HepG2 (cell line): ENCODE data around the gene SYNC. TPM values are rescaled to one million over a fixed set of nuclear protein-coding genes. Genes with fewer than 3 reads are reported as not detected.

Source experiments
- BHLHE40 ChIP-seq: IDR thresholded peaks from 2 replicates; pipeline ENCODE4 v1.6.1; 2011; ENCODE audit warnings: low read length, improper control_type of control experiment
- HDAC1 ChIP-seq: sonication (generic); formaldehyde crosslinking; IDR thresholded peaks from 2 replicates; pipeline ENCODE4 v1.5.1; 2020; ENCODE audit warnings: mild to moderate bottlenecking, missing genetic modification reagents
- MXI1 ChIP-seq: IDR thresholded peaks from 3 replicates; pipeline ENCODE4 v1.6.1; 2012; ENCODE audit warnings: low read depth, low read length, inconsistent platforms, borderline replicate concordance
- PRDM4 ChIP-seq: sonication (generic); formaldehyde crosslinking; IDR thresholded peaks from 2 replicates; pipeline ENCODE4 v1.9.0; 2021; ENCODE audit warnings: missing genetic modification reagents, borderline replicate concordance
- RARA ChIP-seq: IDR thresholded peaks from 2 replicates; pipeline ENCODE4 v1.6.1; 2016; ENCODE audit warnings: missing genetic modification reagents, missing compliant biosample characterization
- RFX3 ChIP-seq: IDR thresholded peaks from 2 replicates; pipeline ENCODE4 v1.6.1; 2016; ENCODE audit warnings: missing biosample characterization, missing genetic modification reagents
- RXRB ChIP-seq: IDR thresholded peaks from 2 replicates; pipeline ENCODE4 v1.6.1; 2016; ENCODE audit warnings: borderline replicate concordance, missing genetic modification reagents, missing compliant biosample characterization
- SOX13 ChIP-seq, 3 experiments: fragments of 450-650 bp in 1 of 3; sonication (generic) in 1 of 3; formaldehyde crosslinking in 1 of 3; IDR thresholded peaks in 2 of 3; conservative IDR thresholded peaks in 1 of 3; 2 replicates each; pipeline versions ENCODE4 v1.5.0 to v1.6.1; 2016 to 2020; ENCODE audit warnings: antibody characterized with exemption in 1 of 3, mild to moderate bottlenecking in 1 of 3, missing compliant biosample characterization in 1 of 3, missing genetic modification reagents in 1 of 3, moderate library complexity in 1 of 3
- TEAD3 ChIP-seq: optimal IDR thresholded peaks from 2 replicates; pipeline ENCODE3; 2016; ENCODE audit warnings: borderline replicate concordance
- ZGPAT ChIP-seq: IDR thresholded peaks from 2 replicates; pipeline ENCODE4 v1.6.1; 2016; ENCODE audit warnings: mild to moderate bottlenecking
- ZNF292 ChIP-seq: sonication (generic); formaldehyde crosslinking; IDR thresholded peaks from 2 replicates; pipeline ENCODE4 v1.8.1; 2022; ENCODE audit warnings: mild to moderate bottlenecking, low read depth, missing genetic modification reagents, borderline replicate concordance
- ZNF883 ChIP-seq: sonication (generic); formaldehyde crosslinking; IDR thresholded peaks from 2 replicates; pipeline ENCODE4 v1.5.1; 2020; ENCODE audit warnings: mild to moderate bottlenecking, missing genetic modification reagents; ENCODE audit errors: not compliant biosample characterization
- ZSCAN22 ChIP-seq: sonication (generic); formaldehyde crosslinking; IDR thresholded peaks from 2 replicates; pipeline ENCODE4 v1.4.0; 2020; ENCODE audit warnings: mild to moderate bottlenecking, missing genetic modification reagents
- polyA plus RNA-seq, 8 experiments: library from polyadenylated mRNA; depleted of rRNA in 3 of 8; stranded (reverse) in 7 of 8; unstranded in 1 of 8; fragments of >200 nt; fragmentation: Illumina TruSeq in 4 of 8; extraction: Trizol in 4 of 8; gene quantifications; 2 replicates each; pipeline versions ENCODE4 v1.2.1 to v1.2.3, GENCODE V29; 2011 to 2016; ENCODE audit warnings: low read depth in 4 of 8, missing spikeins in 1 of 8, mixed read lengths in 1 of 8; ENCODE audit not compliant: insufficient read depth in 1 of 8
- total RNA-seq, 5 experiments: library from RNA; depleted of rRNA; stranded (reverse); fragments of >200 nt; fragmentation: Illumina TruSeq; extraction: Trizol; gene quantifications; 2 replicates each; pipeline ENCODE4 v1.2.3, GENCODE V29; 2016; ENCODE audit warnings: low read depth in 1 of 5

The SYNC gene
- total and polyA plus RNA-seq, 2 of the 13 experiments (the other 11 are each of a cell fraction or from before 2014, with no cell fraction given) = 2.4 to 5.4 TPM

- TF ChIP-seq PRDM4 (no peak), RARA (CRISPR knock-in tag) (0 out of 2 replicates have a peak, but pooled peaks have one; percentile 8), TEAD3 (CRISPR knock-in tag) (peak; percentile 18), MXI1 (peak; percentile 77; the same call in 1 of the 3 replicates), ZNF292 (CRISPR knock-in tag) (peak; percentile 26; the same call in 1 of the 2 replicates), RFX3 (CRISPR knock-in tag) (peak; percentile 85), SOX13 (IDR thresholded peaks at IDR 0.05) (no peak), SOX13 (CRISPR knock-in tag; conservative IDR thresholded peaks at IDR 0.05 in 1 of 2, IDR thresholded peaks at IDR 0.05 in 1 of 2) (0 out of 4 replicates have a peak, but pooled peaks of 1 of the 2 experiments have one; percentile 13), BHLHE40 (peak; percentile 70), ZGPAT (CRISPR knock-in tag) (no peak), HDAC1 (CRISPR knock-in tag) (peak; percentile 54; the same call in 1 of the 2 replicates), RXRB (CRISPR knock-in tag) (no peak), ZNF883 (CRISPR knock-in tag) (no peak), ZSCAN22 (CRISPR knock-in tag) (peak; percentile 82; the same call in 1 of the 2 replicates)
These were observed 31.2 kb upstream of the SYNC start (continued) for GRCh38 chr1:32733582-32734321.
